Right atrium auricular region (tissue), 2 donors: Measurements from ENCODE around the gene RHOB. TPM values are rescaled to one million over a fixed set of nuclear protein-coding genes. Genes with fewer than 3 reads are reported as not detected.
A peak's percentile ranks its signal among the peaks of the same experiment; 100 is the strongest.

Experiments used
- DNase-seq: peaks from one replicate; pipeline ENCODE4 v3.0.0-alpha.2; 2019; ENCODE audit warnings: low spot score
- H3K27ac ChIP-seq, 2 donors: fragments of 200-600 bp; sonication (generic); 1 replicate in 1 of 2; 2 replicates in 1 of 2; pipeline ENCODE4 v1.5.1; 2016 to 2019
- H3K27me3 ChIP-seq, 2 donors: fragments of 200-600 bp; sonication (generic); one replicate each; pipeline versions ENCODE4 v1.5.1 to v1.6.0; 2017 to 2019
- H3K36me3 ChIP-seq: fragments of 200-600 bp; sonication (generic); one replicate; pipeline ENCODE4 v1.5.1; 2016
- H3K4me1 ChIP-seq, 2 donors: fragments of 200-600 bp; sonication (generic); one replicate each; pipeline versions ENCODE4 v1.5.1 to v1.6.0; 2017 to 2019
- H3K4me3 ChIP-seq, 2 donors: fragments of 200-600 bp; sonication (generic); 1 replicate in 1 of 2; 2 replicates in 1 of 2; pipeline ENCODE4 v1.5.1; 2017 to 2019; ENCODE audit warnings: mild to moderate bottlenecking in 1 of 2, moderate library complexity in 1 of 2
- H3K9me3 ChIP-seq, 2 donors: fragments of 200-600 bp; sonication (generic); one replicate each; pipeline ENCODE4 v1.5.1; 2019
- total RNA-seq, 2 donors: library from RNA; depleted of rRNA; stranded (reverse); fragments of >200 nt; gene quantifications; one replicate each; pipeline ENCODE4 v1.1.0, GENCODE V29; 2016
- TF ChIP-seq, protein P1 (sequence below), 2 donors: fragments of 200-600 bp; sonication (generic); IDR thresholded peaks; one replicate each; pipeline ENCODE4 v1.5.1; 2019; ENCODE audit warnings: antibody characterized with exemption in 2 of 2

The RHOB gene
- total RNA-seq, 2 donors from 2014 or later, result 471 to 664 TPM

DNA sequence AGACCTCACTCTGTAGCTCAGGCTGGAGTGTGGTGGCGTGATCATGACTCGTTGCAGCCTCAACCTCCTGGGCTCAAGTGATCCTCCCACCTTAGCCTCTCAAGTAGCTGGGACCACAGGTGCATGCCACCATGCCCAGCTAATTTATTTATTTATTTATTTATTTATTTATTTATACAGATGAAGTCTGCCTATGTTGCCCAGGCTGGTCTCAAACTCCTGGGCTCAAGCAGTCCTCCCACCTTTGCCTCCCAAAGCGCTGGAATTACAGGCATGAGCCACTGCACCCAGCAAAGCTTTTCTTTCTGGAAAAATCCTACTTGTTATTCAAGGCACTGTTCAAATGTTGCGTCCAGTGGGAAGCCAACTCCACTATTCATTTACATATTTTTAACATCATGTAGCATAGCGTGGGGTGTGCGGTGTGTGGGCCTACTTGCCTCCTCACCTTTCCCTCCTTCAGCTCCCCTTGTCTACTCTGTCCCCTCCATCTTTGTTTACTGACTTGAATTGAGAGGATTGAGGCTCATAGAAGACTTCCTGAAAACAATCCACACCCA is 6.8 kb upstream of the RHOB start:
- H3K27ac ChIP-seq, result peak overlapping the region; percentile 37 to 59
- H3K9me3 ChIP-seq, result no peaks in the 10 kb centered on the region
- peak; percentile 56 for DNase-seq
- TF ChIP-seq, protein P1, sequence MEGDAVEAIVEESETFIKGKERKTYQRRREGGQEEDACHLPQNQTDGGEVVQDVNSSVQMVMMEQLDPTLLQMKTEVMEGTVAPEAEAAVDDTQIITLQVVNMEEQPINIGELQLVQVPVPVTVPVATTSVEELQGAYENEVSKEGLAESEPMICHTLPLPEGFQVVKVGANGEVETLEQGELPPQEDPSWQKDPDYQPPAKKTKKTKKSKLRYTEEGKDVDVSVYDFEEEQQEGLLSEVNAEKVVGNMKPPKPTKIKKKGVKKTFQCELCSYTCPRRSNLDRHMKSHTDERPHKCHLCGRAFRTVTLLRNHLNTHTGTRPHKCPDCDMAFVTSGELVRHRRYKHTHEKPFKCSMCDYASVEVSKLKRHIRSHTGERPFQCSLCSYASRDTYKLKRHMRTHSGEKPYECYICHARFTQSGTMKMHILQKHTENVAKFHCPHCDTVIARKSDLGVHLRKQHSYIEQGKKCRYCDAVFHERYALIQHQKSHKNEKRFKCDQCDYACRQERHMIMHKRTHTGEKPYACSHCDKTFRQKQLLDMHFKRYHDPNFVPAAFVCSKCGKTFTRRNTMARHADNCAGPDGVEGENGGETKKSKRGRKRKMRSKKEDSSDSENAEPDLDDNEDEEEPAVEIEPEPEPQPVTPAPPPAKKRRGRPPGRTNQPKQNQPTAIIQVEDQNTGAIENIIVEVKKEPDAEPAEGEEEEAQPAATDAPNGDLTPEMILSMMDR (IDR thresholded peaks at IDR 0.05), result no peak
- no peaks in the 10 kb centered on the region for H3K36me3 ChIP-seq
- peaks cover 0 to 30% of the 10 kb centered on the region in 2 donors for H3K4me1 ChIP-seq
- no peak overlapping the region for H3K4me3 ChIP-seq
- no peaks in the 10 kb centered on the region for H3K27me3 ChIP-seq

DNA sequence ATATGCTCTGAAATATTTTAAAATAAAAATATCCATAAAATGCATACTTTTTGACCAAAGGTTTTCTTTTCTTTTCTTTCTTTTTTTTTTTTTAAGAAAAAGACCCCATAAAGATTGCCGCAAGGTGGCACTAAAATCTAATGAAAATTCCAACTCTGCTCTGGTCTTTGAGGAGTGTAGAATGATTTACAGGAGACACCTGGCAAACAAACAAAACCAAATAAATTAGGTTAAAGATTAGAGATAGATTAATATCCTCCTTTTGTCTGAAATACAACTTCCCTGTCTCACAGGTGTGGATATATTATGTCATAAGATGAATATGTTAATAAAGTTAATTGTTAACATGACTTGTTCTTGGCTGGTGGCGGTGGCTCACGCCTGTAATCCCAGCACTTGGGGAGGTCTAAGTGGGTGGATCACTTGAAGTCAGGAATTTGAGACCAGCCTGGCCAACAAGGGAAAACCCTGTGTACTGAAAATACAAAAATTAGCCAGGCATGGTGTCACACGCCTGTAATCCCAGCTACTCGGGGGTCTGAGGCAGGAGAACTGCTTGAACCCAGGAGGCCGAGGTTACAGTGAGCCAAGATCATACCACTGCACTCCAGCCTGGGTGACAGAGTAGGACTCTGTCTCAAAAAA is 3.5 kb upstream of the RHOB start:
- H3K4me1 ChIP-seq, result peaks cover 0 to 31% of the 10 kb centered on the region in 2 donors
- peak; percentile 64 for DNase-seq

DNA sequence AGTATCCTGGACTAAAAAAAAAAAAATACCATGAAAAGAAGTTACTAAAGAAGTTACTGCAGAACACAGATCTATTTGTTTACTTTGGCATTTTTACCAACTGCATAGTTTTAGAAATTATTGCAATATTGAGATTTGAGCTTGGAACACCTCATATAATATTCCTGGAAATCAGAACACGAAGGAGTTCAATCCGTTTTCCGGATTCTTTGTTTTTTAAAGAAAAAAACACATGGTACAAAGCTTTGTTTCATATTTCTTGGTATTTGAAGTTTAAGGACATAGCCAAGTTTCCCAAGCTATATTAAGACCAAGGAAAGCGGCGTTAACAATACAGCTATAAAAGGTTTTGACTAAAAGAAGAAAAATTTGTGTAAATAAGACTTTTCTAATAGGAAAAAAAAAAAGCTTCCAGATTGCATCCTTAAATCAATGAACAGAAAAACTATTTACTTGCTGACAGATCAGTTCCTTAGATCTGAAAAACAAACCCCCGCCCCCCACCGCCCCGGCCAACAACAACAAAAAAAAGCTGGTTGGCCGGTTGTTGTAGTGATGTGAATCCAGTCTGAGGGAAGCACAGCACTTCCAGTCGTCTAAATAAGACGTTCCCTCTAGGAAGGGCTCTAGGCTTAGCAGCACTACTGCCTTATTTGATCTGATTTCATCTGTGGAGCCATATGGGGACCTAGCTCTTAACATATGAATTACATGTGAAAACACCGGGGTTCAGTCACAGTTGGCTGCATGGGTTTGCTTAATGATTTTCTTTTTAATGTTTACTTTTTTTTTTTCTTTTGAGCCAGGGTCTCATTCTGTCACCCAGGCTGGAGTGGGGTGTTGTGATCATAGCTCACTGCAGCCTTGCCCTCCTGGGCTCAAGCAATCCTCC is 2.5 kb upstream of the RHOB start:
- Histone ChIP-seq H3K36me3 (peaks cover 22% of the 10 kb centered on the region), H3K27ac (peak overlapping the region; percentile 79 to 99), H3K4me1 (peaks cover 0 to 22% of the 10 kb centered on the region in 2 donors), H3K9me3 (no peaks in the 10 kb centered on the region), H3K27me3 (no peaks in the 10 kb centered on the region), H3K4me3 (peak overlapping the region; percentile 36 to 92)
- peak; percentile 63 for DNase-seq
- TF ChIP-seq, protein P1 (IDR thresholded peaks at IDR 0.05), result no peak

More for the DNA sequence above, 3.5 kb upstream of the RHOB start:
- Histone ChIP-seq H3K27ac (peak overlapping the region; percentile 79 to 99), H3K36me3 (peaks cover 12% of the 10 kb centered on the region), H3K4me3 (no peak overlapping the region), H3K9me3 (no peaks in the 10 kb centered on the region), H3K27me3 (no peaks in the 10 kb centered on the region)
- TF ChIP-seq, protein P1 (IDR thresholded peaks at IDR 0.05), result peak; percentile 3 to 69

DNA sequence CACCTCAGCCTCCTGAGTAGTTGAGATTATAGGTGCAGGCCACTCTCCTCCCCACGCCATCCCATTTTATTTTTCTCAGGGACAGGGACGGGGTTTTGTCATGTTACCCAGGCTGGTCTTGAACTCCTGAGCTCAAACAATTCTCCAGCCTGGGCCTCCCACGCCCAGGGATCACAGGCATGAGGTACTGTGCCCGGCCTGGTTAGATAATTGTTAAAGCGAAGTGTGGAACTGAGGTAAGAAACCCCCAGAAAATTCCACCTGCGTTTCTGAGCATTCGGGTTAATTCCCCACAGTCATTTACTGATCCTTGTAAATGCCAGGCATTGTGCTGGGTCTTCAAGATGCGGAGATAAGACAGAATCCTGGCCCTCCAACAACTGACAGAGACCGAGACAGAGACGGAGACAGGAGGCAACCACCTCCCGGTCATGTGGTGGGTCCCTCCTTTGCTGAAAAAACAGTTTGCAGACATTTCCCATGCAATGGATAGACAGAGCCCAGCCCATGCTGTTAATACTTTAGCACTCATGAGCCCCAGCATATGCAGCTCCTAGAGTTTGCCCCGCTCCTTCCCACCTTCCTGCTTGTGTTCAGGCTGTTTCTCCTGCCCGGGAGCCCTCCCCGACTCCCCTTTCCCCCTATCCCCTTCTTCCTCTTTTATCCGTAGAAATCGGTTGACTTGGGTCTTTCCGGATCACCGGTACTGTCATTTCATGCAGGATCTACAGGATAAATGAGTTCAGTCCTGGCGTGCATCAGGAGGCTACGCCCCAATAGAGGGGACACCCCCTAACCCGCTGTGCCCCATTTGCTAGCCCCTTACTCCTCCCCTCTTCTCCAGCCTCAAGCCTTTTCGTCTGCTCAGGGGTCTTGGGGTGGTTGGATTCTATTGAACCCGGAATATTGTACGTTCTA is 1.6 kb upstream of the RHOB start:
- peaks cover 0 to 32% of the 10 kb centered on the region in 2 donors for H3K4me1 ChIP-seq
- H3K27ac ChIP-seq, result peak overlapping the region; percentile 79 to 99
- H3K9me3 ChIP-seq, result no peaks in the 10 kb centered on the region
- H3K4me3 ChIP-seq, result peak overlapping the region; percentile 36 to 92
- TF ChIP-seq, protein P1 (IDR thresholded peaks at IDR 0.05), result no peak
- H3K36me3 ChIP-seq, result peaks cover 29% of the 10 kb centered on the region
- DNase-seq, result peak; percentile 61
- H3K27me3 ChIP-seq, result no peaks in the 10 kb centered on the region

DNA sequence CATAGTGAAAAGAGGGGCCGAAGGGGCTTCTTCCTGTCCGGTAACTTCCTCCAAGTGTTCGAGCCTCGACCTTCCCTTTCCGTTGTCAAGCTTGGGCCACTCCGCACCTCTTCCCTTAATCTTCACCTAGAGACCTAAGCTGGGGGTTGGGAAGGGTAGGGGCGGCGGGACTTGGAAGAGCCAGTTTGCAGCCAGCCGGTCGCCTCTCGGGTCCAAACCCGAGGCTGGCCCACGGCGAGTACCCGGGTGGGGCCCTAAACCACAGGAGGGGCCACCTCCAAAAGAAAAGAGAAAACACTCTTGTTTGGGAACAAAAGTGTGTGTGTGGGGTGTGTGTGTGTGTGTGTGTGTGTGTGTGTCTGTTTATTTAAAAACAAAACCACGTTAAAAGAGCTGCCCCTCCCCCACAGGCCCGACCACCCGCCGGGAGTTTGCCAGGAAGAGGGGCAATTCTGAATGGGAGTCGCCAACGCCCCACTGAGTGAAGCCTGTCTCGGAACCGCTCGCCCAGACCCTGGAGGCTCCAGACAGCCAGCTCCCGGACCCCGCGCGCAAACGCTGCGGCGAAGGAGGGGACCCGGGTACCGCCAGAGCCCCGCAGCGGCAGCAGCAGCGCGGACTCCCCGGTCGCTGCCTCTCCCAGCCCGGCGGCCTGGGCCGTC is 488 bp upstream of the RHOB start:
- TF ChIP-seq, protein P1 (IDR thresholded peaks at IDR 0.05), result no peak
- peaks cover 0 to 43% of the 10 kb centered on the region in 2 donors for H3K4me1 ChIP-seq
- no peak for DNase-seq

More for the DNA sequence above, 488 bp upstream of the RHOB start:
- Histone ChIP-seq H3K36me3 (peaks cover 29% of the 10 kb centered on the region), H3K27me3 (no peaks in the 10 kb centered on the region), H3K9me3 (no peaks in the 10 kb centered on the region), H3K27ac (peak overlapping the region; percentile 99), H3K4me3 (peak overlapping the region; percentile 92 to 95)
